Fibroblast of skin of scalp (primary cell): ENCODE measurements around the gene DELE1. TPM values are rescaled to one million over a fixed set of nuclear protein-coding genes. Genes with fewer than 3 reads are reported as not detected.
A peak's percentile ranks its signal among the peaks of the same experiment; 100 is the strongest.

Experiments used
- DNase-seq: peaks from one replicate; pipeline ENCODE4 v3.0.0-alpha.2; 2013
- polyA plus RNA-seq, 2 experiments: library from polyadenylated mRNA; unstranded; fragments of 120-200 nt; gene quantifications; one replicate each; pipeline ENCODE4 v1.2.1, GENCODE V29; 2013; ENCODE audit not compliant: insufficient read length in 2 of 2

The DELE1 gene, protein sequence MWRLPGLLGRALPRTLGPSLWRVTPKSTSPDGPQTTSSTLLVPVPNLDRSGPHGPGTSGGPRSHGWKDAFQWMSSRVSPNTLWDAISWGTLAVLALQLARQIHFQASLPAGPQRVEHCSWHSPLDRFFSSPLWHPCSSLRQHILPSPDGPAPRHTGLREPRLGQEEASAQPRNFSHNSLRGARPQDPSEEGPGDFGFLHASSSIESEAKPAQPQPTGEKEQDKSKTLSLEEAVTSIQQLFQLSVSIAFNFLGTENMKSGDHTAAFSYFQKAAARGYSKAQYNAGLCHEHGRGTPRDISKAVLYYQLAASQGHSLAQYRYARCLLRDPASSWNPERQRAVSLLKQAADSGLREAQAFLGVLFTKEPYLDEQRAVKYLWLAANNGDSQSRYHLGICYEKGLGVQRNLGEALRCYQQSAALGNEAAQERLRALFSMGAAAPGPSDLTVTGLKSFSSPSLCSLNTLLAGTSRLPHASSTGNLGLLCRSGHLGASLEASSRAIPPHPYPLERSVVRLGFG
- polyA plus RNA-seq (2013, experiment 1 of 2; ENCODE audit: insufficient read length): 39.3 TPM
- polyA plus RNA-seq (2013, experiment 2 of 2; ENCODE audit: insufficient read length): 42.1 TPM

DNA sequence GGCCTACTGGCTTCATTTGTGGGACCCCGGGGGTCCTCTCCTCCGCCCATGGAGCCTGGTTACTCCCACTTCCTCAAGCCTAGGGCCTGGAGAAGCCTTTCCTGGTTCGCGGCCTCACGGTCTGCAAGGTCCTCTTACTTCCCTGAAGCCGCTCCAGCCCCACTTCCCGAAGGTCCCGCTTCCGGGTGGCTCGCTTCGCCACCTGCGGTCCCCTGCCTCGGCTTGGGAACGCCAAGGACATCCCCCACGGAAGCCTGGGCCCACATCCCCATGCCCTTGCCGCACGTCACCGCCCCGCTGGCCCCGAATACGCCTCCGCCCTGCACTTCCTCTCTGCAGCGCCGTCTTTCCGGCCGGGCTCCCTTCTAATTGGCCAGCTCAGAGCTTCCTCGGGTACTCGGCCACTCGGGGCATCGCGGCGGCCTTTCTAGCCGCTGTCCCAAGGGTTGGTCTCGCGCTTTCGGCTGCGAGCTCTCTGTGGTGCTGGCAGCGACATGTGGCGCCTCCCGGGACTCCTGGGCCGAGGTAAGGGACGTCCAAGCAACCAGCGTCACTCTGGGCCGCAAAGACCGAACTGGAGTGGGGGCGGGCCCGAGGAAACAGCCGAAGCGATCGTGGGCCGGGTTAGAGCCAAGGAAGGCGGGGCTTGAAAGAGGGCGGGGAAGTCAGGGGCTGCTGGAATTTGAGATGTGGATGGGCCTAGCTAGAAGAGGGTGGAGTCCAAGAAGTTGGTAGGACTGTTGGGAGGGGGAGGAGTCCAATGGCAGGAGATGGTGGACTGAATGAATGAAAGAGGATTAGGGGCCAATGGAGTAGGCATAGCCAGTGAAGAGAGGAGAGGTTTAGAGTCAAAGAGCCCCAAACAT is at the start of gene DELE1:
DELE1 (plus strand) TSS at position 424 of the 866 bp plus-strand sequence; CDS start at position 495, 71 bp downstream.
- DNase-seq: peak; percentile 93

DNA sequence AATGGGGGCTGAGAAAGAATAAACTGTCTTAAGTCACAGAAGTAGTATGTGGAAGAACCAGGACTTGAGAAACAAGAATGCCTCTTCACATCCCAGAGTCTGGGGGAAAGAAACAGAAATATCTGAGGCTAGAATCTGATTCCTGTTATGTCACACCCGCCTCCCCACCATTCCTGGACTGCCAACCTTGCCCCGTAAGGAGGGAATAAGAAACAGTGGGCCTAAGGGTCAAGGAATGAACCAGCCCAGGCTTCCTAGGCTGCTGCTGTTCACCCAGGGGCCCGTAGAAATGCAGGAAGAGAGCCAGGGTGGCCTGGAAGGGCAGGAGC is 49.8 kb upstream of the DELE1 start:
- no peak for DNase-seq

DNA sequence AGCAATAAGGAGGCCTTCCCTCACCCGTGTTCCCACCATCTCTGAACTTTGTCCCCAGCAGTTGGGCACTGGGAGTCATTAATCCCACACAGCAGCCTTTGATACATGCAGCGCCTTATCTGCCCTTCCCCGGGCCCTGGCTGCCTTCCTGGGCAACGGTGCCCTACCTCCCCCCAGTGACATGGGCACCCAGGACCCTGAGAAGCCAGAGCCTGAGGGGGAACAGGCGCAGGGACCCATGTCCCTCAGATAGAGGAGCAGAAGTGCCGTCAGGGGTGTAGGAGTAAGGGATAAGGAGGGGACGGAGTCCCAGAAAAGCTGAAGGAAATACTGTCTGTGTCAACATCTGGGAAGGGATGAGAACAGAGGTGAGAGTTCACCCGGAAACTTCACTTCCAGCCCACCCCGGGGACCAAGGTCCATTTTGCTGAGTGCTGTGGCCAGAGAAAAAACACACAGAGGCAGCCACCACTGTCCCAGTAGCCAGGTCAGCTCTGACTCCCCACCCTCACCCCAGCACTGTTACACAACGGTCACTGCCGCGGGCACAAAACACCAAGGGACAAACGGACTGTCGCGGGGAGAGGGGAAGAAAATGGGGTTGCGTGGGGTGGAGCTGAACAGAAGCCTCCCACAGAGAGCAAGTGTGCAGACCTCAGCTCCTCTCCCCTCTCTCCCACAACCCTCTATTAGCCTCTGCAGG is 49.3 kb upstream of the DELE1 start:
- no peak for DNase-seq

DNA sequence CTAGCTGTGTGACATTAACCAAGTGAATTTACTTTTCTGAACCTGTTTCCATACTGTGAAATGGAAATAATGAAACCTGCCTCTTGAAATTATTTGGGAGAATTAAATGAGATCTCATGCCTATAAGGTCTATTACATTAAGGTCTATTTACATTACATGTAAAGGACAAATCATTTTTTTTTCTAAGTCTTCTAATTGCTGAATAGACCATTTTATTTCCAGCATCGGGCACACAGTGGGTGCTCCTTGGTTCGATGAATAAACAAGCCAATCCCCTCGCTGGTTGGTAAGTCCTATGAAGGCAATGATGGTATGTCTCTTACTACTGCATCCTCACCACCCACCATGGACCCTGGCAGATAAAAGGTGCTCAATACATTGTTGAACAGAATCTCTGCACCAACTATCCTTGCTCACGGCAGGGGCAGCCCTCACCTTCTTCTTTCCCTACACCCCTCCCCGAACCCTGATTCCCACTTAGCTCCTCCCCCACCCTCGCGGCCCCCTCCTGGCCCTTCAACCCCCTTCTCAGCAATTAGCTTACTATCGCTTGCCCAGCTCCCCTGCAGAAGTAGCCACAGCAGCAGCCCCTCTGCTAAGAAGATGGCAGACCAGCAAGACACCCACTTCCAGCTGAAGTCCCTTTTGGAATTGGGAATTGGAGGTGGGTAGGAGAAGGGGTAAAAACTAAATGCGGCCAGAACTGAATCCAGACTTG is 48.5 kb upstream of the DELE1 start:
- no peak for DNase-seq

DNA sequence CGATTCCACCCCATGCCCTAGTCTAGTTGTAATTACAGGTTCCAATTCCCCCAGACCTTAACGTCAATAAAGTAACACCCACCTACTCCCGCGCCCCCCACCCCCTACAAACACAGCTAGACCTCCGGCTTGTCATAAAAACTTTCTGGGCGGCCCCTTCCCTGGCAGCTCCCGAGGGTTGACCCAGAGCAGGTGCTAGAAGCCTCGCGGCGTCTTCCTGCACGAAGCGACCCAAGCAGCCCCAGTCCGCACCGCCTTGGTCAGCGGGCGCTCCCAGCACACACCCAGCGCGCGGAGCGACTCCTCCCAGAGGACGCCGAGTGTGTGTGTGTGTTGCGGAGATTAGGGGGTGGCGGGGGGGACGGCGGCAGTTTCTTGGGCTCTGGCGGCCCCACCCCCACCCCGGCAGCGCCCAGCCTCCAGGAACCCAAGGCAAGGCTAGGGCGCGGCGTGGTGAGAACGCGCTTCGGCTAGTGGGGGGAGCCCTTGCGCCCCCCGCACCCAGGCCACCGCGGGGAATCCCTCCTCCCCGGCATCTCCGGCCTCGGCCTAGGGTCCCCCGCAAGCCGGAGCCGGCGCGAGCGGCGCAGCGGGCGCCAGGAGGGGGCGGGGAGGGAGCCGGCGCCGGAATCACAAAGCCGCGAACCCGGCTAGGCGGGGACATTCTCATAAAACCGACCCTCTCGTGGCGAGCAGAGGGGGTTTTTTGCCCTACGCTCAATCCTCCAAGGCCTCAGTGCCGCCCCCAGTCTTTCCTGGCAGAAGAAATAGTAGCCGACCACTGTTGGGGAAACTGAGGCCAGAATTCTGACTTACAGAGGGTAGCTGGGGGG is 47.7 kb upstream of the DELE1 start:
- no peak for DNase-seq

DNA sequence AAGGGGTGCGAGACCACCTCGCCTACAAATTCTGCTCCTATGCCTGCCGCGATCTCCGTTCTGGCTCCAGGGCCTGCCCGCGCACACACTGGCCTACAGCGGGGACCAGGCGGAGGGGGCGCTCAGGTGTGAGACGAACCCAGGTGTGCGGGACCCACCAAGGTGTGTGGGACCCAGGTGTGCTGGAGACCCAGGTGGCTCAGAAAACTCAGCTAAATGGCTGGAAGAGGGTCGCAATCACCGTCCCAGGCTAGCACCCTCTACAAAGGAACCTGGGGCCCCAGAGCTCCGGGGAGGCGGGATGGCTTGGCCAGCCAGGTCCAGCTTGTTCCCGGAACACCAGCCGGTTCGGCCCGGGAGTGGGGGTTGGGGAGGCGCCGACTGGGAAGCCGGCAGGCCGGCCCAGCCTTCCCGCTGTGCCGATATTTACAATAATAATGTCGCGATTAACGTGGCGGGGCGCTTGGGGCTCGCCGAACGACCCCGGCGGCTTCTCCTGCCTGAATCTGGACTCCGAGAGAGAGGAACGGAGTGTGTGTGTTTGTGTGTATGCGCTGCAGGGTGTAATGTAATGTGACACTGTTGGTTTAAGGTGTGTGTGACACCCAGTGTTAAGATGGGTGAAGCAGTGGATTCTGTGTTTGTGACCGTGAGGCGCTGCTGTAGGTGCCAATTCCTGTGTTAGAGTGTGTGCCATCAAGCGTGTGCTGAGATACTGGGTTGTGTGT is 46.9 kb upstream of the DELE1 start:
- DNase-seq: no peak

DNA sequence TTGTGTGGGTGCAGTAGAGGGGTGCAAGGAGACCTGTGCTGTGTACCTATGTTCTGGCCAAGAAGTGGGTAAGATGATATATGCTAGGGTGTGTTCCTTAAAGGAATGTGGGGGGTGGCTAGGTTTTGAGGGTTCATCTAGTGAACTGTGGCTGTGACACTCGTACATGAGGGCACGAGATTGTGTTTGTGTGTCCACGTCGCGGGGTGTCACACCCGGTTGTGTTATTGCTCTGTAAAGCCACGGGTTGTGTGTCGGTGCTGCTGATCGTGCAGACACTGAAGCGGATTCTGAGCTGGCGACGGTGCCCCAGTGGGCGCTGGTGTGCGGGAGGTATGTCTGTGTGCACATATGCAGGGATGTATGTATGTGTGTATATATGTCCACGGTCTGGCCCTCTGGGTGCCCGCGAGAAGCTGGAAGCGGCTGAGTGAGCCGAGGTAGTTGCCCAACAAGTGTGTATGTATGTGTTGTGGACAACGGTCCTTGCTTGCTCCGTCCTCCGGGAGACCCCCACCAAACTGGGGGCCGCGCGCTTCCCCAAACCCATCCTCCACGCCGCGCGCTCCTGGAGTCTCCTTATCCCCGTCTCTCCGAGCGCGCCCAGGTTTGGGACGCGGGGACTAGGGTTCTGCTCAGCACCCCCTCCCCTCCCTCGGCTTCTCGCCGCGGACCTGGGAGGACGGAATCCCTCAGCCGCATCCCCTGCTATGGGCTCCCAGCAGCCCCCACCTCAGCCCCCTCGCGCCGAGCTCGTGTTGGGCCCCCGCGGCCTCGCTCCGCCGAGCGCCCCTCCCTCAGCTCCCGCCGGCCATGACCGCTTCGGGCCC is 46.1 kb upstream of the DELE1 start:
- DNase-seq: no peak

DNA sequence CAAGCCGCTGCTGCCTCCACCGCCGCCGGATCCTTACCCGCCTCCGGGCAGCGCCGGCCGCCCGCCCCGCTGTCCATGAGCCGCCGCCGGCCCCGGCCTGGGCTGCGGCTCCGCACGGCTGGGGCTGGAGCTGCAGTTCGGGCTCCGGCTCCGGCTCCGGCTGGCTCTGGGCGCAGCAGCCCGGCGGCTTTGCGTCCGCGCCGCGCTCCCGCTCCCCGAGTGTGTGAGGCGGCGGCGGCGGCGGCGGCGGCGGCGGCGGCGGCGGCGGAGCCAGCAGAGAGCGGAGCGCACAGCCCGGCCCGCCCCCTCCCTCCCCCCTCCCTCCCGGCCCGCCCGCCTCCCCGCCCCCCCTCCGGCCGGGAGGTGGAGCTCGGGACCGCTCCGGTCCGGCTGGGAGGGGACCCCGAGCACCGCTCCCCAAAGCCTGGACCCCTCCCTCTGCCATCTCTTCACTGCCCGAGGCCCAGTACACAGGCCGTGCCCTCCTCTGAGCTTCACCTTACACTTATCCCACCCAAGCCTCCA is 45.4 kb upstream of the DELE1 start, which contains the start of gene PCDH1:
PCDH1 (minus strand) TSS at position 225 of the 525 bp plus-strand sequence; CDS start at position 77, 148 bp downstream.
- DNase-seq: peak; percentile 41

DNA sequence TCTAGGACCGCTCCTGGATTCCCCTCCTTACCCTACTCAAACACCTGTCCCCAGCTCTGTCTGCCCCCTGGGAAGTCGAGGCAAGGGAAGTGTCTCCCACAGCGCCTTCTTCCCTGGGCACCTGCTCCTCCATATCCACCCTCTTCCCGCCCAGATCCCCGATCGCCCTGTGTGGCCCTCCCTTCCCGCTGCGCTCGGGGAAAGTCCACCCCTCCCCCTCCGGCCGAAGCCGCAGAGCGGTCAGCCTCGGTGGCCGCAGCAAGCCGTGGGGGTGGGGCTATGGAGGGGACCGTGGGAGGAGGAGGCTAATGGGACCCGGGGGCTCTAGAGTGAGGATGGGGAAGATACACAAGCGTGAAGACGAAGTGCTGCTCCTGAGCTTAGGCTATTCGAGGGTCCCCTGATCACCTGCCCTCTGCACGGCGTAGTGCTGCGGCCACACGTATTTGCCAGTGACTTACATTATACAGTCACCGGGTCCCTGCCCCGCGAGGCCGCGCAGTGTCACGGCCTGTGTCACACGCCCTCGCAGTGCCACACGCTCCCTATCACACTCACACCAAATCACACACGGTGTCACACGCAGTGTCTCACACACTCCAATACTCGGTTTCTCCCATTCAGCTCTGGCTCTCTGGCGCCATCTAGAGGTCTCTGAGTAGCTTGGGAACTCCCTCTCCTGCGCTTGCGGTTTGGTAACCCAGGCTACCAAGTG is 44.8 kb upstream of the DELE1 start:
- DNase-seq: peak; percentile 90

DNA sequence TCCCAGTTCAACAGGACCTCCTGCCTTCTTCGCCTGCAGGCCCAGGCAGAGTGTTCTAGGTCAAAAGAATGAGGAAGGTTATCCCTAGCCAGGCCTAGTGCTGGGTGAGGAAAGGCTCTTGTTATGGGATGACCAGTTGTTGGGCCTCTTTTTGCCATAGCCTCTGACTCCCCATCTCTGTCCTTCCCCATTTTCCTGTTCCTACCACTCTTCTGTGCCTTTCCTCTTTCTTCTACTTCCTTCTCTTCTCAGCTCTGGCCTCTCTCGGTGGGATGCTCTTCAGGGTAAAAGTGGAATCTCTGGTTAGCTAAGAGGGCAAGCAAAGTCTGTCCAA is 44.3 kb upstream of the DELE1 start:
- no peak for DNase-seq

DNA sequence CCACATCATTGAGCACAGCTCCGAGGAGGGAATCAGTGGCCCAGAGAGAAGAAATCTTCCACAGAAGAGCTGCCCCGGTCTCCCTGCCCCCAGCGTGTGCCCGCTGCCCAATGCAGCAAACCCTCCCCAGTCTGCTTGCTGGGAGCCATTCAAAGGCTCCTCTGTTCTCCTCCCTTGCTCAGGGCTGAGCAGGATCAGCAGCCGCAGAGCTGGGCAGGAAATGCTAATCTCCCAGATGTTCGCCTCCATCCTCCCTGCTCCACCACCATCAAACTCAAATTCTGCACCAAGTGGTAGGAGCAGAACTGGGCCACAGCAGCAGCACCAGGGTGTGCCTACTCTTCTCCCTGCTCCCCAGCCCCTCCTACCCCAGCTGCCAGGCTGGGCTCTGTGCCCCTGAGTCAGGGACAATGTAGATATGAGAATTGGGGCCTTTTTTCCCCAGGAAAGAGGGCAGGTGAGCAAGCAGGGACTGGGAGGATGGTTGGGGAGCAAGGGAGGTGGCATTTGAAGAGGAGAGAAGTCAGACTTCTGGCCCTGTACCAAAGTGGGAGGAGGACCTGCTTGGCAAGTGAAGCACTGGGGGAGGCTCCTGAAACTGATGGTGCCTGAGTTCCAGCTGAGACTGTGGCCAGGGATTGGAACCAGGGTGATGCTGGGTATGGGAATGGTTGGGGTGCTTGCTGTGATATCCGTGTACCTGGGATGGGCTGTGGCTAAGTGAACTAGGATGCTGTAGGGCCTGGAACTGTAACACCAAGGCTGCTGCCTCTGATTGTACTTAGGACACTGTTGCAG is 43.5 kb upstream of the DELE1 start:
- DNase-seq: no peak

DNA sequence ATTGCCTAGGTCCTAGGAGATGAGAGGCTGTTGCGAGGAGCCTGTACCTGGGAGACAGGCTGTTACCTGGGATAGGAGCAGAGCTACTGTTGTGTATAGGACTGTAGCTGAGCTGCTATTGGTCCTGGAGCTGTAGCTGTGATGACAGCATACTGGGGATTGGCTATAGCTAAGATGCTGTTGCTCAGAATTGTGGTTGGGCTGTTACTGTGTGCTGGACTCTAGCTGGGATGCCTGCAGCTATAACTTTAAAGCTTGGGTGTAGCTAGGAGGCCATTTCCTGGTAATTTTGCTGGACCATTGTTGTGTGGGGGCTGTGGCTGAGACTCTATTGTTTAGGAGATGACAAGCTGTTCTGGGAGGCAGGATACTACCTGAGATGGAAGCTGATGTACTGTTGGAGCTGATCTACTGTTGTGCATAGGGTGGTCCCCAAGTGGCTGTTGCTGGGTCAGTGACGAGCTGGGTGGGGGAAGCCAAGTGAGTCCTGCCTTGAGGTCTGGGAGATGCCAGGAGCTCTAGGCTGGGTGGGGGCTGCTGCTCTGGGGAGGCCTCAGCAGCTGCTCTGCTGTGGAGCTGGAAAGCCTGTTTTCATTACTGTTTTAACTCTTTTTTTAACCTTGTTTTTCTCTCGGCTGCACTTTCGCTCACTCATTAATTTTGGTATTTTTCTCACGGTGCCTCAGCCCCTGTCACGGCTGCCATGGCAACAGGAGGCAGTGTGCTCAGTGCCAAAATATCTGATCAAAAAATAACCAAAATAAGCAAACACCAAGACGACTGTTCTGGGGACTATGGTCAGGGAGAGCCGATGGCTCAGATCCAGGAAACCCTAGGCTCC is 42.5 kb upstream of the DELE1 start:
- no peak for DNase-seq

DNA sequence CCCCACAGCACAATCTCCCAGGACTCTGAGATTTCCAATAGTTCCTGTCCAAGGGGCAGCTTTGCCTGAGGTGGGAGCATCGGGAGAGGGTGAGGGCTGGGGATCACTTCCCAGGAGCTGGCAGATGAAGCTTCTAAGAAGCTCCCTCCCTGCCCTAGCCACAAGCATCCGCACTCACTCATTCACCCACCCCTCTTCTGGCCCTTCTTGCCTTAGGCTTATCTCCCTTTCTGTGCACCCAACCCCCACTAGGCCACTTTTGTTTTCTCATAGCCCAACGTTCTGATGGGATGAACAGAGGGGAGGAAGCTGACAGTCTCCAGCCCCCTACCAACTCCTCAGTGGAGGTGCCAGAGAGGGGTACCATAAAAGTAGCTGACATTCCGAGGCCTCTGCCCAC is 41.8 kb upstream of the DELE1 start:
- DNase-seq: no peak

DNA sequence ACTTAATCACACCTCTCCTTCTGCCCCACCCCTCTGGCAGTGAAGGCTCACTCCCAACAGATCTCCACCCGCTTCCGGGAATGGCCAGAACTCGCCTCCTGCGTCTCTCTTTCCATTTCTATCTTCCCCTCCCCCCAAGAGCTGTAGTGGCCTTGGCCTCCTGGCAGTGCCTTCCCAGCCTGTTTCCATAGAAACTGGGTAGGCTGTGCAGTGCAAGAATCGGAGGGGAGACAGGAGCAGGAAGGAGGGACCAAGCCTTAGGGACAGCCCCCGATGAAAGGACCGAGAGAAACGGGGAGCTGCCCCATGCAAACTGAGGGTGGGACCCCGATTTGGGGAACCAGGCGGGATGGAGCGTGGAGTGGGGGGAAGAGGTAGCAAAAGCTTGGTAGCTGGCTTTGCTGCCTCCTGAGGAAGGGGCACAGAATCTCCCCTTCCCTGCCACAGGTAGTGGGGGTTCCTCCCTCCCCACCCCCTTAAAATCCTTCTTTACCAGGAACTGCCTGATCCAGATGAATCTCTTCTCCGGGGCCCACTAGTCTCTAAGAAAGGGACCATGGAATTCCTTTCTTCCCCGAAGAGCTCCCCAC is 41.0 kb upstream of the DELE1 start:
- DNase-seq: no peak

DNA sequence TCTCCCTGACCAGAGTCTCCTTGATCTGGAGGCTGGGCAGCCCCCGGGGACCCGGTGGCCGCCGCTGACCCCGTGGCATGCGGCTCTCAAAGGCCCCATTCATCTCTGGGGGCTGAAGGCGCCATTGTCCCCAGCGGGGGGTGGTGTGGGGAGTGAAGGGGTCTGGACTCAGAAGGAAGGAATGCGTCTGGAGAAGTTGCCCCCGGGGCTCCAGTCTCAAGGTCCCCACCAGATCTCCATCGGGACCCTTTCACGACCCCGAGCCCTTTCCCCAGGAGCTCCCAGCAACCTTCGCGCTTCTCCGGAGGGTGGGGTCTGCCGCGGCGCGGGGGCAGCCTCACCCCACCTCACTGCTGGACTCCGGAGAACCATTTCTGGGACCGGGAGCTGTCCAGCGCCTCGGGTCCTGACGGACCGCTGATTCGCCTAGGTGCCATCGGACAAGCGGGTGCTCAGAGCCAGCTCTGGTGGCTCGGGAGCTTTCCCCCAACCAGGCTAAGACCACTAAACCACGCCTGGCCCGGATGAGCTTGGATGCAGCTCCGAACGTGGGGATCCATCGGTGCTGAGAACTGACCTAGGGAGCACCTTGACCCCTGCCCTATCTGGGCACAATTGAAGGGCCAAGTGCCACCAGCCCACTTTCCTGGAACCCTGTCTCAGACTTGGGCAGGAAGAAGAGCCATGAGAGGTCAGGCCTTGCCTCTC is 40.3 kb upstream of the DELE1 start:
- DNase-seq: peak; percentile 37

DNA sequence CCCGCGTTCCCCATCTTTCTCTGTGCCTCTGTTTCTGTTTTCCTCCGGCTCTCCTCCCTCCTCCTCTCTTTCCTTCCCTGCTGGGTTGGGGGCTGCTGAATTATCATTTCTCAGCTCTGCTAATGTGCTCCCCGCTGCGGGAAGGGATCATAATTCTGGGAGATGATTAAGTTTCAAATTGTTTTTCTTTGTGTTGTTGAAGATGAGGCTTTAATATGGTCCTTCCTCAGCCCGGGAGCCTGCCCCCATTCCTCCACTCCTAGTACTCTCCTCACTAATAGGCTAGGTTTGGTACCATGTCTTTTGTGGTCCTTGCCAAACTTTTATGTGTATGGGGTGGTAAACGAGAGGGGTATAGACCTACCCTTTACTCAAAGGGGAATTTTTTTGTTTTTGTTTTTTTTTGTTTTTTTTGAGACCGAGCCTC is 39.8 kb upstream of the DELE1 start:
- no peak for DNase-seq
